ENCODE data around the gene POU5F1. TPM values are rescaled to one million over a fixed set of nuclear protein-coding genes. Genes with fewer than 3 reads are reported as not detected.

The POU5F1 gene
- total and polyA plus RNA-seq, 7 donors: 0.22 to 0.89 (median 0.31) TPM; not detected in 1

DNA sequence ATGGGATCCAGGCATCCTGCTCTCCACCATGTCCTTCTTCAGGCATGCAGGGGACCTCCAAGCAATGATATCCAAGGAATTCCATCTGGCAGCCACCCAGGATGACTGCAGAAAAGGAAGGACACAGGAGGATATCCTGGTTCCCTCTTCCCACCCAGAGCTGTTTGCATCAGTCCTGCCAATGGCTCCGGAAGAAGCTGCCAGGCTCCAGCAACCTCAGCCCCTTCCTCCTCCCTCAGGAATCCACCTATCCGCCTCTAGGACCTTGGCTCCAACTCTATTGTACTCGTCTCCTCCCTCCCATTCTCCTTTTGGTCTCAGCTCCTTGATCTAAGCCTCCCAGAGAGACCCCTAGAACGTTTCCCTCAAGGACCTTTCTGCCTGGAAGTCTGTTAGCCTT, 30.9 kb downstream of the POU5F1 start:
- no peak for ATAC-seq
- Histone ChIP-seq H3K4me1 (no peaks in the 10 kb centered on the region), H3K36me3 (ENCODE audit: insufficient read depth in 1 of 2, low read depth in 1 of 2) (peaks cover 0 to 26% of the 10 kb centered on the region in 2 donors), H3K27me3 (ENCODE audit: insufficient read depth in 3 of 3, low read length in 2 of 3) (no peaks in the 10 kb centered on the region), H3K27ac (no peak overlapping the region), H3K9me3 (no peaks in the 10 kb centered on the region), H3K4me3 (no peak overlapping the region)
- 15 to 16% (median 15%) methylated on average over 4 of the region's 4 CpGs for WGBS, 3 donors
- intact Hi-C loops (cut with DNase I): loop anchor here (2.0 kb wide), 2 partner anchors 53 to 227 kb away; no protein-coding TSS in a partner anchor
- DNase-seq: no peak
- TF ChIP-seq, protein P1, sequence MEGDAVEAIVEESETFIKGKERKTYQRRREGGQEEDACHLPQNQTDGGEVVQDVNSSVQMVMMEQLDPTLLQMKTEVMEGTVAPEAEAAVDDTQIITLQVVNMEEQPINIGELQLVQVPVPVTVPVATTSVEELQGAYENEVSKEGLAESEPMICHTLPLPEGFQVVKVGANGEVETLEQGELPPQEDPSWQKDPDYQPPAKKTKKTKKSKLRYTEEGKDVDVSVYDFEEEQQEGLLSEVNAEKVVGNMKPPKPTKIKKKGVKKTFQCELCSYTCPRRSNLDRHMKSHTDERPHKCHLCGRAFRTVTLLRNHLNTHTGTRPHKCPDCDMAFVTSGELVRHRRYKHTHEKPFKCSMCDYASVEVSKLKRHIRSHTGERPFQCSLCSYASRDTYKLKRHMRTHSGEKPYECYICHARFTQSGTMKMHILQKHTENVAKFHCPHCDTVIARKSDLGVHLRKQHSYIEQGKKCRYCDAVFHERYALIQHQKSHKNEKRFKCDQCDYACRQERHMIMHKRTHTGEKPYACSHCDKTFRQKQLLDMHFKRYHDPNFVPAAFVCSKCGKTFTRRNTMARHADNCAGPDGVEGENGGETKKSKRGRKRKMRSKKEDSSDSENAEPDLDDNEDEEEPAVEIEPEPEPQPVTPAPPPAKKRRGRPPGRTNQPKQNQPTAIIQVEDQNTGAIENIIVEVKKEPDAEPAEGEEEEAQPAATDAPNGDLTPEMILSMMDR (IDR thresholded peaks at IDR 0.05): no peak

DNA sequence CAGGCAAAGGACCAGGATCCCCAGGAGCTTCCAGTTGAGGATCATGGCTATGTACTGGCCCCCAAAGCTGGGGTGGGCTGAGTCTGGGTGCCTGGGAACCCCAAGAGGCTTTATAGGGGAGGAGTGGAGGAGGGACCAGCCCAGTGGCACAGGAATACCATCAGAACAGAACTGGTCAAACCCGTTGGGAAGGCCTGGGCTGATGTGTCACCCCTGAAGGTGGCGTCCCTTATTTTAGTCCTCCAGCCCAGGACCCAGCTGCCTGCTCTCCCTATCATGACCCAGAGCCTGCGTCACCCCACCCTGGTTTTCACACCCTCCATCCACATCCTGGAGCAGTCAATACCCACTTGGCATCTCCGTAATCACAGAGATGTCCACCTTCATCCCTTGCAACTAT, 31.5 kb downstream of the POU5F1 start, which contains the start of gene PSORS1C2:
PSORS1C2 (minus strand) TSS at position 85 of the 400 bp plus-strand sequence; CDS start at position 45, 40 bp downstream.
- Histone ChIP-seq H3K27me3 (ENCODE audit: insufficient read depth in 3 of 3, low read length in 2 of 3) (no peaks in the 10 kb centered on the region), H3K4me1 (no peaks in the 10 kb centered on the region), H3K27ac (no peak within 1 kb of the TSS), H3K4me3 (no peak within 1 kb of the TSS), H3K36me3 (ENCODE audit: insufficient read depth in 1 of 2, low read depth in 1 of 2) (peaks cover 0 to 19% of the 10 kb centered on the region in 2 donors), H3K9me3 (no peaks in the 10 kb centered on the region)
- DNase-seq (no peak), ATAC-seq (no peak)
- WGBS, 3 donors: 80 to 94% (median 84%) methylated on average over 4 of the region's 4 CpGs
- intact Hi-C loops (cut with DNase I): loop anchor here (2.0 kb wide), 2 partner anchors 54 to 228 kb away; no protein-coding TSS in a partner anchor
- TF ChIP-seq, protein P1 (IDR thresholded peaks at IDR 0.05): no peak

DNA sequence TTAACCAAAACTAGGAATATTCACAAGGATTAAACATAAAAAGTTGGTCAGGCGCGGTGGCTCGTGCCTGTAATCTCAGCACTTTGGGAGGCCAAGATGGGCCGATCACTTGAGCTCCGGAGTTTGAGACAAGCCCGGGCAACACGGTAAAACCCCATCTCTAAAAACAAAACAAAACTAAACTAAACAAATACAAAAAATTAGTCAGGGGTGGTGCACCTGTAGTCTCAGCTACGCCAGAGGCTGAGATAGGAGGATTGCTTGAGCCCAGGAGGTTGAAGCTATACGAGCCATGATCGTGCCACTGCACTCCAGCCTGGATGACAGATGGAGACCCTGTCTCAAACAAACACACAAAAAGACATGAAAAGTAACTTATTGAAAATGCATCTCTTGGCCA, 34.8 kb downstream of the POU5F1 start:
- TF ChIP-seq, protein P1 (IDR thresholded peaks at IDR 0.05): no peak
- DNase-seq: no peak
- Histone ChIP-seq H3K9me3 (no peaks in the 10 kb centered on the region), H3K4me1 (no peaks in the 10 kb centered on the region), H3K36me3 (ENCODE audit: insufficient read depth in 1 of 2, low read depth in 1 of 2) (no peaks in the 10 kb centered on the region), H3K4me3 (no peak overlapping the region), H3K27me3 (ENCODE audit: insufficient read depth in 3 of 3, low read length in 2 of 3) (no peaks in the 10 kb centered on the region), H3K27ac (no peak overlapping the region)
- no peak for ATAC-seq
- WGBS, 3 donors: 82 to 94% (median 90%) methylated on average over 10 of the region's 10 CpGs
- intact Hi-C loops (cut with DNase I): loop anchor here in 1 of 2 donors (2.0 kb wide), 1 partner anchor 231 kb away; no protein-coding TSS in a partner anchor

DNA sequence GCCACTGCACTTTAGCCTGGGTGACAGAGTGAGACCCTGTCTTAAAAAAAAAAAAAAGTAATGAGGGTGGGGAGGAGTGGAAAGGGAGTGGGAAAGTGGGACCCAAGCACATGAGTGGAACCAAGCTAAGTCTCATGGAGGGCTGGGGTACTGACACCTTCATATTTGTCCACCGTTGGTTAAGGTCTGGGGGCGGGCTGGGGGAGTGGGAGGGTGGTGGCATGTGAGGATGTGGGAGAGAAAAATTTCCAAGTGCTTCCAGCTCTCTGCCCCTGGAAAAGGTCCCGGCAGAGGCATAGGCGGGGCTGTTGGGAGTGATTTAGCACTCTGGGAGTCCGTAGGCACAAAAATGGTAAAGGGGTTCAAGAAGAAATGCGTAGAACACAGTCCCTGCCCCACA, 37.7 kb downstream of the POU5F1 start:
- no peaks in the 10 kb centered on the region for H3K4me1 ChIP-seq
- WGBS, 3 donors: 58 to 78% (median 74%) methylated on average over 6 of the region's 6 CpGs
- intact Hi-C loops (cut with DNase I): no loop called here
- DNase-seq (no peak), ATAC-seq (no peak)
- no peaks in the 10 kb centered on the region for H3K9me3 ChIP-seq
- H3K36me3 ChIP-seq (ENCODE audit: insufficient read depth in 1 of 2, low read depth in 1 of 2): no peaks in the 10 kb centered on the region
- no peak overlapping the region for H3K4me3 ChIP-seq
- TF ChIP-seq, protein P1 (IDR thresholded peaks at IDR 0.05): no peak
- H3K27ac ChIP-seq: no peak overlapping the region
- H3K27me3 ChIP-seq (ENCODE audit: insufficient read depth in 3 of 3, low read length in 2 of 3): no peaks in the 10 kb centered on the region

DNA sequence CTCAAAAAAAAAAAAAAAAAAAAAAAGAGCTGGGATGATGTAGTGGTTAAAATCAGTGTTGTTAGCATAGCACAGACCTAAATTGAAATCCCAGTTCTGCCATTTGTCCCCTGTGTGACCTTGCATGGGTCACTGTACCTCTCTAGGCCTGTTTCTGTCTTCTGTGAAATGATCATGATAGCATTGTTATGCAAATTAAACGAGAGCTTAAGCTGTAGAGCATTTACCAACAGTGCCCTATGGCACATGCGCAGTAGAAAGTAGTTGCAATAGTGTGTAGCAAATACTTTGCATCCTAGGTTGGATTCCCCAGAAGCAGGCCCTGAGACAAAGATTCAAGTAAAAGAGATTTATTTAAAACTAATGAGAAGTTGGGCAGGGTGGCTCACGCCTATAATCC, 38.9 kb downstream of the POU5F1 start:
- Histone ChIP-seq H3K9me3 (no peaks in the 10 kb centered on the region), H3K4me1 (no peaks in the 10 kb centered on the region), H3K27me3 (ENCODE audit: insufficient read depth in 3 of 3, low read length in 2 of 3) (no peaks in the 10 kb centered on the region), H3K4me3 (no peak overlapping the region), H3K27ac (no peak overlapping the region), H3K36me3 (ENCODE audit: insufficient read depth in 1 of 2, low read depth in 1 of 2) (no peaks in the 10 kb centered on the region)
- TF ChIP-seq, protein P1 (IDR thresholded peaks at IDR 0.05): no peak
- DNase-seq (no peak), ATAC-seq (no peak)
- intact Hi-C loops (cut with DNase I): no loop called here
- 69 to 92% (median 72%) methylated on average over 3 of the region's 3 CpGs for WGBS, 3 donors
